Measurements from ENCODE around the gene SFXN3. TPM values are rescaled to one million over a fixed set of nuclear protein-coding genes. Genes with fewer than 3 reads are reported as not detected.

SFXN3 gene
- total and polyA plus RNA-seq, 10 of the 15 experiments (the other 5 are each of a cell fraction or from before 2014, with no cell fraction given), result 0.05 to 11.3 (median 1.2) TPM

DNA sequence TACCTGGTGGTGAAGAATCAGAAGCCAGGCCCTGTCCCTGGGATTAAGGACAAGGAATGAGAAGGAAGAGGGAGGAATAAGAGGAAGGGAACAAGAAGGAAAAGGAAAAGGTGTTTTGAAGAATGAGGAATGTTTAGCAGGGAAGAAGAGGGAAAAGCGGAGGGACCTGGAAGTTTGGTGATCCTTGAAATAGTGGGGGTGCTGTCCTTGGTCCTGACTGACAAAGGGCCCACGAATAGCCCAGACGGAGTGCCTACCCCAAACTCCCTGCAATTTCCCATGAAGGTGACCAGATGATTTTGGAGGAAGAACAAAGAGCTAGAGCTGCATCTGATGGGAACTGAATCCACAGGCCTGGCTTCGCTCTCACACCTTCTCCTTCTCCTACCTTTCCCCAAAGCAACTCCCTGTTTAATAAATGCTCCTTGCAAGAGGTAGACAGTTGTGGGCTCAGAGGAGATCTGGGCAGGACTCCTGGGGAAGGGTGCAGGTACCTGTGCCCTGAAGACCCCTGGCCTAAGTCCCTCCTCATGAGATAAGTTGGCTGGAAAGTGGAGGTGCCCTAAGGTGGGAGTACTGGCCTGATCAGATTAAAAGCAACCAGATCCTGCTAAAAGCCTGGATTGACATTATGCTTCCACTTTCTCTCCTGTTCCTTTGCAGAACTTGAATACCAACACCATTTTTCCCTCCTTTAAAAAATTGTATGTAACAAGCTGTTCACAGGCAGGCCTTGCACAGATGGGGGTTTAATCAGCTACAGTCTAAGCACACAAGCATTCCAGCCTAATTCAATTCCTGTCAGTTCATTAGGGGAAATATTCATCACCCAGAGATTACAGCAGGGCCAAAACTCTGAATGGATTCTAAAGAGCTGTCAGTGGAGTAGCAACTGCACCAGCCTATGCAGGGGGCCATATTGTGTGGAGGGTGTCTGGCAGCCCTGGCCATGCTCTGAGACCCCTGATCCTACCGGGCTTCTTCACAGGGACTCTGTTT, 50.2 kb downstream of the SFXN3 start:
- Histone ChIP-seq H3K27ac (ENCODE audit: control insufficient read depth, insufficient read depth) (no peak overlapping the region), H3K9ac (ENCODE audit: control insufficient read depth, insufficient read depth, low read length) (no peak overlapping the region), H3K27me3 (replicated peaks in 1 of 2; ENCODE audit: control insufficient read depth in 2 of 2, insufficient read depth in 2 of 2, low read length in 1 of 2) (peaks cover 3 to 10% of the 10 kb centered on the region in 2 experiments; a peak in 3 of 4 replicates), H2AFZ (ENCODE audit: control insufficient read depth, low read depth, low read length) (no peak overlapping the region), H3K4me3 (no peak overlapping the region), H4K20me1 (ENCODE audit: control insufficient read depth, insufficient read depth) (no peaks in the 10 kb centered on the region; the same call in 1 of the 2 replicates), H3K36me3 (ENCODE audit: control insufficient read depth in 2 of 2, insufficient read depth in 2 of 2, low read length in 1 of 2) (no peaks in the 10 kb centered on the region), H3K79me2 (ENCODE audit: control insufficient read depth, insufficient read depth, low read length) (no peaks in the 10 kb centered on the region), H3K4me2 (ENCODE audit: control insufficient read depth, insufficient read depth) (no peak overlapping the region), H3K4me1 (ENCODE audit: control insufficient read depth, insufficient read depth, low read length) (no peaks in the 10 kb centered on the region), H3K9me3 (replicated peaks; ENCODE audit: control insufficient read depth, insufficient read depth, low read length) (no peaks in the 10 kb centered on the region)
- DNase-seq (ENCODE audit: low read depth, low spot score) (no peak), ATAC-seq (no peak), FAIRE-seq (no peak)
- SMC1A ChIA-PET (ENCODE audit: uncharacterized antibody, unreplicated experiment), result no interaction called here
- intact Hi-C loops (cut with micrococcal nuclease; ENCODE audit: unreplicated experiment) (no loop called here), in situ Hi-C loops (cut with MboI) (no loop called here)
- TF ChIP-seq KDM1A (IDR thresholded peaks at IDR 0.05; ENCODE audit: borderline replicate concordance), result no peak
- no peak for TF ChIP-seq CBX3 (IDR thresholded peaks at IDR 0.05; ENCODE audit: borderline replicate concordance, low read depth)
- TF ChIP-seq, protein P1, sequence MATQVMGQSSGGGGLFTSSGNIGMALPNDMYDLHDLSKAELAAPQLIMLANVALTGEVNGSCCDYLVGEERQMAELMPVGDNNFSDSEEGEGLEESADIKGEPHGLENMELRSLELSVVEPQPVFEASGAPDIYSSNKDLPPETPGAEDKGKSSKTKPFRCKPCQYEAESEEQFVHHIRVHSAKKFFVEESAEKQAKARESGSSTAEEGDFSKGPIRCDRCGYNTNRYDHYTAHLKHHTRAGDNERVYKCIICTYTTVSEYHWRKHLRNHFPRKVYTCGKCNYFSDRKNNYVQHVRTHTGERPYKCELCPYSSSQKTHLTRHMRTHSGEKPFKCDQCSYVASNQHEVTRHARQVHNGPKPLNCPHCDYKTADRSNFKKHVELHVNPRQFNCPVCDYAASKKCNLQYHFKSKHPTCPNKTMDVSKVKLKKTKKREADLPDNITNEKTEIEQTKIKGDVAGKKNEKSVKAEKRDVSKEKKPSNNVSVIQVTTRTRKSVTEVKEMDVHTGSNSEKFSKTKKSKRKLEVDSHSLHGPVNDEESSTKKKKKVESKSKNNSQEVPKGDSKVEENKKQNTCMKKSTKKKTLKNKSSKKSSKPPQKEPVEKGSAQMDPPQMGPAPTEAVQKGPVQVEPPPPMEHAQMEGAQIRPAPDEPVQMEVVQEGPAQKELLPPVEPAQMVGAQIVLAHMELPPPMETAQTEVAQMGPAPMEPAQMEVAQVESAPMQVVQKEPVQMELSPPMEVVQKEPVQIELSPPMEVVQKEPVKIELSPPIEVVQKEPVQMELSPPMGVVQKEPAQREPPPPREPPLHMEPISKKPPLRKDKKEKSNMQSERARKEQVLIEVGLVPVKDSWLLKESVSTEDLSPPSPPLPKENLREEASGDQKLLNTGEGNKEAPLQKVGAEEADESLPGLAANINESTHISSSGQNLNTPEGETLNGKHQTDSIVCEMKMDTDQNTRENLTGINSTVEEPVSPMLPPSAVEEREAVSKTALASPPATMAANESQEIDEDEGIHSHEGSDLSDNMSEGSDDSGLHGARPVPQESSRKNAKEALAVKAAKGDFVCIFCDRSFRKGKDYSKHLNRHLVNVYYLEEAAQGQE (IDR thresholded peaks at IDR 0.05; ENCODE audit: low read depth, low read length), result peak; percentile 93
- RAD21 ChIA-PET (ENCODE audit: unreplicated experiment), result no interaction called here
- BruUV-seq (replicated peaks), result no TSS peak
- CTCF ChIA-PET, result interaction anchor here (0.7 to 2.0 kb wide), 3 partner anchors 14 to 60 kb away, joined by 3 to 6 read pairs (median 3); no protein-coding TSS in a partner anchor
- POLR2A ChIA-PET, result no interaction called here
- 32% methylated on average over 5 of the region's 5 CpGs for WGBS (ENCODE audit: insufficient coverage, insufficient replicate concordance, low lambda C conversion rate, missing lambda C conversion rate)
